ENCODE results near the gene SCP2D1.

- TF ChIP-seq CTCF (IDR thresholded peaks at IDR 0.05) = no peak
- no peak for TF ChIP-seq EZH2 (IDR thresholded peaks at IDR 0.05; ENCODE audit: borderline replicate concordance, insufficient read depth, low read depth, low read length, poor library complexity, severe bottlenecking)
Measured at GRCh38 chr20:18811904-18812303, 1.7 kb upstream of the SCP2D1 start.

All from B cell (primary cell).